ENCODE data around the gene LRR1.
"Not testable (repeated sequence)": the region's sequence is repeated elsewhere in the genome, so short reads cannot be mapped to it uniquely, and the experiment has no call there.

LRR1 gene

GRCh38 chr14:49623941-49624839 lies 25.4 kb downstream of the LRR1 start:
- no peak for DNase-seq (ENCODE audit: low read depth)

DNA sequence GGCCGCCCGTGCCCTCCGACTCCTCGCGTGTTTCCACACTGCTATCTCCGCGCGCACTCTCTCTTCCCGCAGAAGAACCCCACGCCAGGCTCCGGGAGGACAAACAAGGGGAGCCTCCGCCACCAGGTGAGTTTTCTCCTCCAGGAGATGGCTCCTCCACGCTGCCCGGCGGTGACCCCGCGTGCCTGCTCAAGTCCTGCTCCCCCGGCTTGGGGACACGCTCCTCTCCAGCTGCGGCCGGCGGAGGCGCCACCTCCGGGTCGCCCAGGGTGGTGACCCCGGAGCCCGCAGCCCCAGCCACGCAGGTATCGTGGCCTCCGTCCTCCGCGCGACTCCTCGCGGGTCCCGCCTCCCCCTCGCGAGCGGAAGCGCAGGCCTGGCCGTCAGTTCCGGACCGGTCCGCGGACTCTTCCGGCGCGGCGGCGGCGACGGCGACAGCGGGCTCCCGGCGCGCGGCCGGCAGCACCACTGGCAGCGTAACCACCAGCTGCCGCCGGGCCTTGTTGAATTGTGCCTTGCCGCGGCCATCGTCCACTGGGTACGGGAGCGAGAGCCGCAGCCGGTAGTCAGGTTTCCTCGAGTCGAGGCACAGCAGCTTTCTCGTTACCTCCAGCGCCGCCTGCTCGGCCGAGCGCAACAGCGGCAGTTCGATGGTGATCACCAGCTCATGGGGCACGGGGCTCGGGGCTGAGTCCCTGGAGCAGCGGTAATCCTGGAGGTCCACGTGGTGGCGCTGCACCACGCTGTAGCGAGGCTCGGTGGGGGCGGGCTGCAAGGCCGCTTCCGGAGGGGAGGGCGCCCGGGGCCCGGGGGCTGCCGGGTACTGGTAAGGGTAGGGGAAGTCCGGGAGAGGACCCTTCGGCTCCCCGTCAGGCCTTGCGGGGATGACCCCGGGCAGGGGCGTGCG lies 35.2 kb downstream of the LRR1 start:
- DNase-seq (ENCODE audit: low read depth): peak; percentile 89

GRCh38 chr14:49634547-49635334 lies 36.0 kb downstream of the LRR1 start, which contains the start of gene DNAAF2:
TSS of gene DNAAF2 (minus strand) at chr14:49635244. CDS start at chr14:49635149, 95 bp downstream.
- DNase-seq (ENCODE audit: low read depth): peak; percentile 47

GRCh38 chr14:49636866-49637265 lies 38.1 kb downstream of the LRR1 start:
- DNase-seq (ENCODE audit: low read depth): no peak

- no peak for DNase-seq (ENCODE audit: low read depth)
Observed at GRCh38 chr14:49637534-49638078, 38.9 kb downstream of the LRR1 start.

- no peak for DNase-seq (ENCODE audit: low read depth)
Observed at GRCh38 chr14:49640540-49641417, 42.0 kb downstream of the LRR1 start.

GRCh38 chr14:49641697-49642129 lies 43.0 kb downstream of the LRR1 start:
- no peak for DNase-seq (ENCODE audit: low read depth)

DNA sequence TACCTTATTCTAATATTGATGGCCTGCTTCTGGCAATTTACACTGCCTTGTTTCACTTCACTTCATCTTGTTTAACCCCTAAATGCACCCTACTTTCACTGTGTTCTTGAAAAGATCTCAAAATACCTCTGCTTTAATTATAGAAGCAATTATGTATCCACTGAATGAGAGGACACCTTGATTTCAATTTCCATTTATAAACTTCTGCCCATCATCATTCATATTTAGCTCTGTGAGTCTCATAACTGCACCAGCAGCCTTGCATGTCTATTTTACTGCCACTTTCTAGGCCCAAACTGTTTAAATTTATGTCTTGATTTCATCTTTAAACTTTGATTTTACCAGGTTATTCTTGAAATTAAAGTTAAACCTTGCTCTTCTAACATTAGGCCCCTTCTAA lies 43.4 kb downstream of the LRR1 start:
- no peak for DNase-seq (ENCODE audit: low read depth)

DNA sequence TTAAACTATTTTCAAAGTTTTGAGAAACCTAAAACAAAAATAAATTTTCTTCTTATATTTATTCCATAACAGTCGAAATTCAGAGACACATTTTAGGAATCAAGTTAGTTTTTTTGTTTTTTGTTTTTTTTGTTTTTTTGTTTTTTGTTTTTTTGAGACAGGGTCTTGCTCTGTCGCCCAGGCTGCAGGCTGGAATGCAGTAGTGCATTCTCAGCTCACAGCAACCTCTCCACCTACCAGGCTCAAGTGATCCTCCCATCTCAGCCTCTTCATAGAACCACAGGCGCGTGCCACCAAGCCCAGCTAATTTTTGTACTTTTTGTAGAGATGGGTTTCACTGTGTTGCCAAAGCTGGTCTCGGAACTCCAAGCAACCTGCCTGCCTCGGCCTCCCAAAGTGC lies 54.8 kb downstream of the LRR1 start:
- no peak for DNase-seq (ENCODE audit: low read depth)

- no peak for DNase-seq (ENCODE audit: low read depth)
Observed at GRCh38 chr14:49654511-49654910, 55.8 kb downstream of the LRR1 start.

- DNase-seq (ENCODE audit: low read depth): not testable (repeated sequence)
Observed at GRCh38 chr14:49657500-49657899, 58.8 kb downstream of the LRR1 start.

DNA sequence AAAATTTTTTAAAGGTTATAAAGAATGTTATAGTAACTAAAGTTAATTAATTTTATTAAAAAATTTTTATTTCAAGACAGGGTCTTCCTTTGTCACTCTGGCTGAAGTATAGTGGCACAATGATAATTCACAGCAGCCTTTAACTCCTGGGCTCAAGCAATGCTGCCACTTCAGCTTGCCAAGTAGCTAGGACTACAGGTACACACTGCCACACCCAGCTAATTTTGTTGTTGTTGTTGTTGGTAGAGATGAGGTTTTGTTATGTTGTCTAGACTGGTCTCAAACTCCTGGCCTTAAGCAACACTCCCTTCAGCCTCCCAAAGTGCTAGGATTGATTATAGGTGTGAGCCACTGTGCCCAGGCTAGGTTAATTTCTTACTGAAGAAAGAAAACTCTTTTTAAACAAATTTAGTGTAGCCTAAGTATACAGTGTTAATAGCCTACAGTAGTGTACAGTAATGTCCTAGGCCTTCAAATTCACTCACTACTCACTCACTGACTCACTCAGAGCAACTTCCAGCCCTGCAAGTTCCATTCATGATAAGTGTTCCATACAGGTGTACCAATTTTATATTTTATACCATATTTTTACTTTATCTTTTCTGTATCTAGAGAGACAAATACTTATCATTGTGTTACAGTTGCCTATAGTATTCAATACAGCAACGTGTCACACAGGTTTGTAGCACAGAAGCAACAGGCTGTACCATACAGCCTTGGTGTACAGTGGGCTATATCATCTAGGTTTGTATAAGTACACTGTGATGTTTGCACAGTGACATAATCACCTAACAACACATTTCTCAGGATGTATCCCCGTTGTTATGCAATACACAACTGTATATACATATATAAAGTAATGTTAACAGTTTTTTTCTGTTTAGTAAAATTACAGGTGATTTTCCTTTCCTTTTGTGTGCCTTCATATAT lies 61.1 kb downstream of the LRR1 start:
- no peak for DNase-seq (ENCODE audit: low read depth)
